ENCODE measurements around the gene TMEM69. TPM values are rescaled to one million over a fixed set of nuclear protein-coding genes. Genes with fewer than 3 reads are reported as not detected.

TMEM69 gene
- polyA plus RNA-seq, 2 of the 4 experiments (the other 2 are of a cell fraction) = 22.7 to 50.8 TPM

- FAIRE-seq = no peak
- H3K4me3 ChIP-seq = no peak overlapping the region
- no peak for TF ChIP-seq PHF8 (IDR thresholded peaks at IDR 0.05; ENCODE audit: borderline replicate concordance, low read depth)
- no peak for TF ChIP-seq SMC3 (IDR thresholded peaks at IDR 0.05)
- TF ChIP-seq MAZ (IDR thresholded peaks at IDR 0.05; ENCODE audit: borderline replicate concordance, low read depth, low read length) = no peak
- no peak for TF ChIP-seq GATA3 (IDR thresholded peaks at IDR 0.05; ENCODE audit: borderline replicate concordance)
- no peak for TF ChIP-seq REST (IDR thresholded peaks at IDR 0.05)
- TF ChIP-seq CBX8 (IDR thresholded peaks at IDR 0.05) = no peak
- no peak for TF ChIP-seq CHD2 (IDR thresholded peaks at IDR 0.05; ENCODE audit: low read length, partially characterized antibody)
- no peak for TF ChIP-seq EHF (CRISPR knock-in tag; IDR thresholded peaks at IDR 0.05)
- TF ChIP-seq MAX (IDR thresholded peaks at IDR 0.05) = no peak
- H3K9me3 ChIP-seq = no peaks in the 10 kb centered on the region
- ATAC-seq = no peak
- peaks cover 51% of the 10 kb centered on the region for H3K4me1 ChIP-seq
- H3K4me2 ChIP-seq = no peak overlapping the region
- CTCF ChIA-PET = no interaction called here
- WGBS (ENCODE audit: missing lambda C conversion rate) = 90% methylated on average over 5 of the region's 6 CpGs
- no peak for DNase-seq (ENCODE audit: low read depth in 1 of 2, low spot score in 1 of 2)
- POLR2A ChIA-PET = no interaction called here
- no peak overlapping the region for H3K27ac ChIP-seq
Observed at GRCh38 chr1:45682942-45683341, 5.0 kb upstream of the TMEM69 start.

DNA sequence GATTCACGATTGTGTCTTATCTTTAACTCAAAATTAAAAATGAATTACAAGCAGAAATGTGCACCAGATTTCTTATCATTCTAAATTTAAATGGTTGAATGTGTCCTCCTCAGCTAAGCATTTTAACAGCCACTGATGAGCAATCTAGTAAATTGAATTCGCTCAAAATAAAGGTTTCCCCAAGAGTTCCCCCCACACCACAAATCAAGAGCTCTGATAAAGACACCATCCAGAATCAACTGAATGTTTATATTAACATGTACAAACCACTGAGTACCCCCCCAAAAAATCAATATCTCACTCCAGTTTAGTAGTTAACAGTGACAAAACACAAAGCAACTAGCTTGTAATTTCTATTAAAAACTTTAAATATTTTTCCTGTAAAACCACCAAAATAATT, 3.6 kb upstream of the TMEM69 start:
- Histone ChIP-seq H3K4me3 (no peak overlapping the region), H3K9me3 (no peaks in the 10 kb centered on the region), H3K4me1 (peaks cover 48% of the 10 kb centered on the region), H3K27ac (no peak overlapping the region), H3K4me2 (peak overlapping the region; percentile 81)
- no peak for TF ChIP-seq EP300 (IDR thresholded peaks at IDR 0.05)
- no peak for TF ChIP-seq TP53 (CRISPR knock-in tag; IDR thresholded peaks at IDR 0.05)
- TF ChIP-seq MAX (IDR thresholded peaks at IDR 0.05) = no peak
- no peak for TF ChIP-seq ESRRA (IDR thresholded peaks at IDR 0.05; ENCODE audit: borderline replicate concordance, low read length)
- TF ChIP-seq CHD4 (IDR thresholded peaks at IDR 0.05; ENCODE audit: borderline replicate concordance) = no peak
- no peak for TF ChIP-seq HES2 (IDR thresholded peaks at IDR 0.05)
- no peak for TF ChIP-seq ZFP36 (IDR thresholded peaks at IDR 0.05; ENCODE audit: borderline replicate concordance, partially characterized antibody)
- TF ChIP-seq, protein P1, sequence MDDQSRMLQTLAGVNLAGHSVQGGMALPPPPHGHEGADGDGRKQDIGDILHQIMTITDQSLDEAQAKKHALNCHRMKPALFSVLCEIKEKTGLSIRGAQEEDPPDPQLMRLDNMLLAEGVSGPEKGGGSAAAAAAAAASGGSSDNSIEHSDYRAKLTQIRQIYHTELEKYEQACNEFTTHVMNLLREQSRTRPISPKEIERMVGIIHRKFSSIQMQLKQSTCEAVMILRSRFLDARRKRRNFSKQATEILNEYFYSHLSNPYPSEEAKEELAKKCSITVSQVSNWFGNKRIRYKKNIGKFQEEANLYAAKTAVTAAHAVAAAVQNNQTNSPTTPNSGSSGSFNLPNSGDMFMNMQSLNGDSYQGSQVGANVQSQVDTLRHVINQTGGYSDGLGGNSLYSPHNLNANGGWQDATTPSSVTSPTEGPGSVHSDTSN (IDR thresholded peaks at IDR 0.05) = no peak
- DNase-seq (ENCODE audit: low read depth in 1 of 2, low spot score in 1 of 2) (no peak), FAIRE-seq (no peak), ATAC-seq (no peak)
- CTCF ChIA-PET = no interaction called here
- POLR2A ChIA-PET = no interaction called here
- 69% methylated on average over 2 of the region's 2 CpGs for WGBS (ENCODE audit: missing lambda C conversion rate)

DNA sequence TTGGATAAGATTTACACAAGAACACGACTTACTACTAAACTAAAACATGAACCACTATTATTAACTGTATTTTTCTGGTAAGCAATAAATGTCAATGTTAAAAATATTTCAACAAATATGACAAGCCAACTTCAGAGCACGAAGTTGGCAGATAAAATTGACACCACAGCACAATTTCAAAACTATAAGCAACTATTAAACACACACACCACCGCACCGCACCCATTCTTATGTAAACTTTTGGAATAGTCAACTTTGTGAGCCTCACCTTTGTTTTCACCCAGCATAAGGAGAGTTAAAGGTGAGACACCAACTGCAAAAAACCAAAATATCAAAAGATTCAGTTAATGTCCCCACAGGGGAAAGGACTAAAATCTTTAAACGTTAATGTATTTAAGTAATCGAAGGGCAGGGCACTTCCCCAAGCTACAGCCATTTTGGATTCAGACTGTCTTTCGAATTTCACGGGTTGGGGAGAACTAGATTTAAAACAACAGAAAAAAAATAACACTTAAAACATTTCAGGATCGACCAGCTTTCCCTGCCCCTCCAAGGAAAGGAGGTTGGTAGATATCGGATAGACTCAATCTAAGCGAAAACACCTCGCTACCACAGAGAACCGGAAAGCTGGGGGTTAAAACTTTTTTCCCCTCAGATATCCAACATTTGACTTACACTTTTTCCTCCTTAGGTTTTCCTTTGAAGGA, 2.5 kb upstream of the TMEM69 start:
- ChIA-PET CTCF (no interaction called here), POLR2A (interaction anchor here (0.6 to 2.2 kb wide), 8 partner anchors 7 to 199 kb away, joined by 3 to 9 read pairs (median 4); partner anchors contain the start of gene PRDX1)
- TF ChIP-seq JUNB (IDR thresholded peaks at IDR 0.05) = no peak
- 0 out of 2 replicates have a peak, but pooled peaks have one; percentile 3 for TF ChIP-seq KDM5A (IDR thresholded peaks at IDR 0.05)
- TF ChIP-seq MAFK (IDR thresholded peaks at IDR 0.05; ENCODE audit: partially characterized antibody) = peak; percentile 12
- Histone ChIP-seq H3K4me2 (peak overlapping the region; percentile 81), H3K9me3 (no peaks in the 10 kb centered on the region), H3K27ac (peak overlapping the region; percentile 97 to 98), H3K4me3 (peak overlapping the region; percentile 83), H3K4me1 (peaks cover 41% of the 10 kb centered on the region; the same call in 2 of the 3 replicates)
- DNase-seq (ENCODE audit: low read depth in 1 of 2, low spot score in 1 of 2) = peak; percentile 6 to 15
- under 1% methylated on average over 13 of the region's 13 CpGs for WGBS (ENCODE audit: missing lambda C conversion rate)
- FAIRE-seq = no peak
- ATAC-seq = no peak

Measured in A549 (cell line).